Measurements from ENCODE around the gene ADARB1. TPM values are rescaled to one million over a fixed set of nuclear protein-coding genes. Genes with fewer than 3 reads are reported as not detected.

The ADARB1 gene
- total and polyA plus RNA-seq, 2 of the 8 experiments (the other 6 are each of a cell fraction or from before 2014, with no cell fraction given) = 4.7 to 14.9 TPM

DNA sequence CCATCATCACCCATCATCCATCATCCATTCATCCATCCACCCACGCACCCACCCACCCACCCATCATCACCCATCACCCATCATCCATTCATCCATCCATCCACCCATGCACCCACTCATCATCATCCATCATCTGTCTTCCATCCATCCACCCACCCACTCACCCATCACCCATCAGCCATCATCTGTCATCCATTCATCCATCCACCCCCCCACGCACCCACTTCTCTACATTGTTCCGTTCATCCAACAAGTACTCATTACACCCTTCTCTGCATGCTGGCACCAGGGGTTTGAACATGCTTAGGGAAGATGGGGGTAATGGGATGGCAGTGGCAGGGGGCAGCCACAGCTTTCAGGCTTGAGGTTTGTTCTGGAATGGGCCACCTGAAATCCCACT is 82.1 kb downstream of the ADARB1 start:
- H4K20me1 ChIP-seq (replicated peaks in 1 of 2; ENCODE audit: control insufficient read depth in 1 of 2, insufficient read depth in 2 of 2, low read length in 2 of 2) = peaks cover 0 to 6% of the 10 kb centered on the region in 2 experiments

More for the DNA sequence above, 82.1 kb downstream of the ADARB1 start:
- no peak overlapping the region for H4K8ac ChIP-seq (ENCODE audit: extremely low read depth, insufficient read depth, low read length)
- H3K4ac ChIP-seq (replicated peaks; ENCODE audit: insufficient read length, low read depth, low read length) = no peak overlapping the region
- H2AK5ac ChIP-seq (ENCODE audit: low read depth, low read length) = no peak overlapping the region
- no peaks in the 10 kb centered on the region for H3K79me2 ChIP-seq (ENCODE audit: control insufficient read depth in 1 of 2, insufficient read depth in 2 of 2, low read length in 2 of 2)
- H3K4me1 ChIP-seq (replicated peaks in 1 of 4; ENCODE audit: control insufficient read depth in 3 of 4, insufficient read depth in 4 of 4, low read length in 3 of 4) = peaks cover 0 to 5% (median 0%) of the 10 kb centered on the region in 4 experiments; a peak in 3 of 7 replicates
- no peak overlapping the region for H3K27ac ChIP-seq (ENCODE audit: low read depth, low read length)
- no peak overlapping the region for H2BK120ac ChIP-seq (replicated peaks; ENCODE audit: low read depth, low read length)
- H3K18ac ChIP-seq (ENCODE audit: extremely low read depth, low read length) = no peak overlapping the region
- TF ChIP-seq CEBPB (IDR thresholded peaks at IDR 0.05; ENCODE audit: low read depth, low read length) (no peak), HDAC2 (IDR thresholded peaks at IDR 0.05; ENCODE audit: borderline replicate concordance in 1 of 2, low read depth in 2 of 2, low read length in 2 of 2) (no peak), CBX5 (IDR thresholded peaks at IDR 0.05; ENCODE audit: low read depth, low read length) (no peak), BCL11A (IDR thresholded peaks at IDR 0.05; ENCODE audit: low read depth in 2 of 2, low read length in 2 of 2) (no peak), KDM5A (IDR thresholded peaks at IDR 0.05; ENCODE audit: low read length) (no peak), EZH2 (IDR thresholded peaks at IDR 0.05; ENCODE audit: low read depth, low read length, severe bottlenecking) (no peak), EGR1 (IDR thresholded peaks at IDR 0.05; ENCODE audit: borderline replicate concordance, low read depth, low read length) (no peak), MAX (IDR thresholded peaks at IDR 0.05) (no peak), SRF (IDR thresholded peaks at IDR 0.05; ENCODE audit: low read depth, low read length) (no peak), EP300 (IDR thresholded peaks at IDR 0.05; ENCODE audit: borderline replicate concordance in 1 of 2, low read depth in 2 of 2, low read length in 2 of 2) (no peak), POLR2A (IDR thresholded peaks at IDR 0.05; ENCODE audit: control extremely low read depth in 1 of 2, low read depth in 2 of 2, low read length in 2 of 2) (no peak), CHD2 (IDR thresholded peaks at IDR 0.05; ENCODE audit: low read length) (no peak)
- no peaks in the 10 kb centered on the region for H3K79me1 ChIP-seq (ENCODE audit: low read depth, low read length)
- no peaks in the 10 kb centered on the region for H3K9me3 ChIP-seq (ENCODE audit: insufficient read depth in 2 of 2, low read depth in 1 of 2, low read length in 1 of 2)
- no peak overlapping the region for H3K4me2 ChIP-seq (ENCODE audit: insufficient read depth in 1 of 2, low read depth in 2 of 2, low read length in 2 of 2)
- no peak overlapping the region for H2AFZ ChIP-seq (ENCODE audit: low read length)
- no peaks in the 10 kb centered on the region for H3K27me3 ChIP-seq (replicated peaks in 1 of 4; ENCODE audit: control insufficient read depth in 3 of 4, extremely low read depth in 1 of 4, insufficient read depth in 3 of 4, low read length in 3 of 4)
- H4K91ac ChIP-seq (replicated peaks; ENCODE audit: insufficient read length, low read length) = no peak overlapping the region
- POLR2A ChIA-PET (ENCODE audit: partially characterized antibody) = no interaction called here
- DNase-seq (ENCODE audit: low read depth in 1 of 2, low spot score in 2 of 2) (peak in 1 of 2 experiments; percentile 6), FAIRE-seq (no peak)
- no peak overlapping the region for H4K5ac ChIP-seq (ENCODE audit: insufficient read length, low read depth, low read length)
- no peak overlapping the region for H2BK15ac ChIP-seq (ENCODE audit: low read length)
- no peak overlapping the region for H3K14ac ChIP-seq (ENCODE audit: insufficient read length)
- H2BK5ac ChIP-seq (ENCODE audit: low read depth, low read length) = no peak overlapping the region
- H3K4me3 ChIP-seq (ENCODE audit: extremely low read depth in 1 of 4, insufficient read depth in 2 of 4, low read depth in 3 of 4, low read length in 4 of 4) = no peak overlapping the region
- no peak overlapping the region for H2BK20ac ChIP-seq (ENCODE audit: low read length)
- 85 to 100% methylated on average over 1 to 2 of the region's 3 CpGs for WGBS, 2 experiments (ENCODE audit: extremely low coverage in 1 of 2, insufficient coverage in 1 of 2, insufficient read length in 1 of 2, insufficient replicate concordance in 2 of 2, low coverage in 1 of 2, low lambda C conversion rate in 2 of 2, missing lambda C conversion rate in 1 of 2)
- no peak overlapping the region for H3K23ac ChIP-seq (ENCODE audit: insufficient read length)
- H3K9ac ChIP-seq (replicated peaks in 1 of 4; ENCODE audit: extremely low read depth in 1 of 4, low read depth in 3 of 4, low read length in 3 of 4) = no peak overlapping the region
- no peak overlapping the region for H3K56ac ChIP-seq (replicated peaks; ENCODE audit: insufficient read length, low read depth, low read length)
- CTCF ChIA-PET (ENCODE audit: partially characterized antibody) = interaction anchor here (1.8 kb wide), 1 partner anchor 16 kb away, joined by 4 read pairs; no protein-coding TSS in a partner anchor
- H2BK12ac ChIP-seq (ENCODE audit: low read depth, low read length) = no peak overlapping the region
- H3K23me2 ChIP-seq (ENCODE audit: low read depth, low read length) = peaks cover 11% of the 10 kb centered on the region; the same call in 1 of the 2 replicates
- H3K36me3 ChIP-seq (ENCODE audit: control insufficient read depth in 2 of 4, insufficient read depth in 4 of 4, low read length in 3 of 4) = no peaks in the 10 kb centered on the region

All from H1 (cell line).